Neural progenitor cell (in vitro differentiated cells): Measurements from ENCODE around the gene PSMD5.

Experiments used
- EZH2 ChIP-seq: fragments of 200-600 bp; sonication (generic); IDR thresholded peaks from 2 replicates; pipeline ENCODE4 v1.6.1; 2017; ENCODE audit warnings: antibody characterized with exemption, mild to moderate bottlenecking, moderate library complexity
- EZH2phosphoT487 ChIP-seq: fragments of 200-600 bp; sonication (generic); IDR thresholded peaks from 2 replicates; pipeline ENCODE4 v1.6.1; 2017; ENCODE audit warnings: antibody characterized with exemption

GRCh38 chr9:120841930-120842684, 615 bp downstream of the PSMD5 start:
- TF ChIP-seq EZH2phosphoT487, result no peak
- no peak for TF ChIP-seq EZH2
